Hepatocyte (in vitro differentiated cells): ENCODE results near the gene RDH13.

Experiments
- CTCF ChIP-seq: fragments of 200-600 bp; sonication (generic); IDR thresholded peaks from 2 replicates; pipeline ENCODE4 v1.5.1; 2016; ENCODE audit warnings: antibody characterized with exemption, mild to moderate bottlenecking; ENCODE audit not compliant: poor library complexity
- EZH2 ChIP-seq: fragments of 200-600 bp; sonication (generic); IDR thresholded peaks from 2 replicates; pipeline ENCODE4 v1.6.1; 2016; ENCODE audit warnings: antibody characterized with exemption, mild to moderate bottlenecking, borderline replicate concordance
- EZH2phosphoT487 ChIP-seq: fragments of 200-600 bp; sonication (generic); IDR thresholded peaks from one replicate; pipeline ENCODE4 v1.6.1; 2018; ENCODE audit warnings: antibody characterized with exemption, mild to moderate bottlenecking, low read depth, moderate library complexity; ENCODE audit not compliant: unreplicated experiment, severe bottlenecking

DNA sequence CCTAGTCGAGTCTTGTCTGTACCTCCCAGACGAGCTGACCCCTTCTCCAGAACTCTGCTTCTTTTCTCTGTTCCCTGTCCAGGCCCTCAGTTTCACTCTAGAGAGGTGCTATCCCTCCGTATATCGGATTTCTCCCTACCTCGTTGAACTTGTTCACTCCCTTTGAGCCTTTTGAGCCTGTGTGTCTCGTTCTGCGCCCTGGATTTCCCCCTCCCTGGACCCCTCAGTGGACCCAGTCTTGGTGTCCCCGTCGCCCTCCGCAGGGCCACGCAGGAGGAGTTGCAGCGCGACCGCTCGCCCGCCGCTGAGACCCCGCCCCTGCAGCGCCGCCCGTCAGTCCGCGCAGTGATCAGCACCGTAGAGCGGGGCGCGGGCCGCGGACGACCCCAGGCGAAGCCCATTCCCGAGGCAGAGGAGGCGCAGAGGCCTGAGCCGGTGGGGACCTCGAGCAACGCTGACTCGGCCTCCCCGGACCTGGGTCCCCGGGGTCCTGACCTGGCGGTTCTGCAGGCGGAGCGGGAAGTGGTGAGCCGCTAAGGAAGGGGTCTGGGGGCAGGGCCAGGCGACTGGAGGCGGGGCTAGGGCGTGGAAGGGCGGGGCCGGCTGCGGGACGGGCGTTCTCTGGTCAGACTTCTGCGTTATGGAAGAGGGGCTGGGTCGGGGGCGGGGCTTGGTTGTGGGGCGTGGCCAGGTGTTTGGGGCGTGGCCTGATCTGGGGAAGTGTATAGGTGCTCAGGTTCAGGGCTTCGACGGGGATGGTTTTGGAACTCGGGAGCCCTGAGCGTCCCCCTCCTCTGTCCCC, 18.2 kb upstream of the RDH13 start:
- TF ChIP-seq CTCF (no peak), EZH2 (no peak), EZH2phosphoT487 (no peak)
